C4-2B (cell line): Measurements from ENCODE around the gene CTNNA2.

ENCODE experiments used
- CTCF ChIP-seq: fragments of 450-650 bp; conservative IDR thresholded peaks from 2 replicates; pipeline ENCODE4 v1.5.1; 2017; ENCODE audit warnings: mild to moderate bottlenecking
- ZFX ChIP-seq: fragments of 450-650 bp; IDR thresholded peaks from 2 replicates; pipeline ENCODE4 v1.6.1; 2017

GRCh38 chr2:79758042-79758441, 245.2 kb downstream of the CTNNA2 start:
- TF ChIP-seq CTCF (no peak), ZFX (no peak)
